HCT116 (cell line): ENCODE measurements around the gene AR. TPM values are rescaled to one million over a fixed set of nuclear protein-coding genes. Genes with fewer than 3 reads are reported as not detected.

Experiments
- ATAC-seq: fragments of 200-7000 bp; cut with Tn5 transposase; 2 replicates; pipeline ENCODE4 v1.9.1; 2020; ENCODE audit warnings: mild to moderate bottlenecking, moderate library complexity
- BruUV-seq: library from RNA; stranded (reverse); fragments of 400-500 nt; replicated peaks from 2 replicates; lab custom pipeline; 2021; lab: Mats Ljungman, UMichigan
- CTCF ChIA-PET: fragments of 300-600 bp; sonication (Branson Sonifier 250); formaldehyde crosslinking; loops from one replicate; lab custom pipeline; 2021; ENCODE audit warnings: antibody characterized with exemption; lab: Charles Lee
- POLR2A ChIA-PET: fragments of 300-600, 350-600 bp; sonication (Branson Sonifier 250); formaldehyde crosslinking; loops from one replicate; lab custom pipeline; 2021; ENCODE audit warnings: antibody characterized with exemption; lab: Charles Lee
- RAD21 ChIA-PET, 2 experiments: fragments of 300-600 bp; sonication (Branson Sonifier 250); formaldehyde crosslinking; loops; one replicate each; lab custom pipeline; 2023; ENCODE audit warnings: low total read pairs in 2 of 2; ENCODE audit not compliant: uncharacterized antibody in 2 of 2, unreplicated experiment in 2 of 2, low non-redundant PET in 1 of 2; lab: Charles Lee
- DNase-seq: peaks from one replicate; pipeline ENCODE4 v3.0.0-alpha.2; 2010; ENCODE audit warnings: low read depth, low spot score
- H2AFZ ChIP-seq: fragments of 200-600 bp; shearing (Covaris generic), sonication (generic); 2 replicates; pipeline ENCODE4 v1.6.1; 2017; ENCODE audit warnings: low read depth, mixed run types, mixed read lengths, antibody characterized with exemption, low read length; ENCODE audit not compliant: poor library complexity, severe bottlenecking
- H3K27ac ChIP-seq: 2 replicates; pipeline ENCODE4 v1.5.1; 2012; ENCODE audit warnings: low read depth, low read length
- H3K27me3 ChIP-seq: fragments of 200-600 bp; sonication (generic); 2 replicates; pipeline ENCODE4 v1.6.1; 2016; ENCODE audit warnings: mixed run types, low read length, mixed read lengths; ENCODE audit not compliant: insufficient read depth
- H3K36me3 ChIP-seq, 2 experiments: fragments of 200-500 bp in 1 of 2; fragments of 200-600 bp in 1 of 2; sonication (Bioruptor generic) in 1 of 2; sonication (generic) in 1 of 2; 2 replicates each; pipeline versions ENCODE4 v1.5.1 to v1.6.1; 2014 to 2016; ENCODE audit warnings: low read length in 2 of 2, inconsistent platforms in 1 of 2, mixed read lengths in 1 of 2, mixed run types in 1 of 2; ENCODE audit not compliant: insufficient read depth in 2 of 2, control insufficient read depth in 1 of 2
- H3K4me1 ChIP-seq, 2 experiments: fragments of 200-600 bp in 1 of 2; sonication (generic) in 1 of 2; 2 replicates each; pipeline versions ENCODE4 v1.5.1 to v1.6.1; 2012 to 2017; ENCODE audit warnings: low read length in 2 of 2, inconsistent platforms in 1 of 2, mild to moderate bottlenecking in 1 of 2, mixed read lengths in 1 of 2, mixed run types in 1 of 2, moderate library complexity in 1 of 2; ENCODE audit not compliant: insufficient read depth in 2 of 2, control insufficient read depth in 1 of 2
- H3K4me2 ChIP-seq: fragments of 200-600 bp; sonication (generic); 2 replicates; pipeline ENCODE4 v1.6.1; 2017; ENCODE audit warnings: mixed run types, low read length, mixed read lengths
- H3K4me3 ChIP-seq, 2 experiments: fragments of 200-600 bp in 1 of 2; sonication (generic) in 1 of 2; replicated peaks in 1 of 2; 2 replicates each; pipeline ENCODE4 v1.5.1; 2011 to 2016; ENCODE audit warnings: low read length in 2 of 2, control low read depth in 1 of 2, low read depth in 1 of 2, mild to moderate bottlenecking in 1 of 2, mixed read lengths in 1 of 2, mixed run types in 1 of 2
- H3K79me2 ChIP-seq: fragments of 200-600 bp; sonication (generic); 2 replicates; pipeline ENCODE4 v1.6.1; 2017; ENCODE audit warnings: mild to moderate bottlenecking, mixed run types, low read length, moderate library complexity, mixed read lengths; ENCODE audit not compliant: insufficient read depth
- H3K9ac ChIP-seq: fragments of 200-600 bp; sonication (generic); 2 replicates; pipeline ENCODE4 v1.6.1; 2016; ENCODE audit warnings: low read length, mixed read lengths
- H3K9me2 ChIP-seq: fragments of 200-600 bp; sonication (generic), shearing (Covaris generic); 2 replicates; pipeline ENCODE4 v1.6.1; 2017; ENCODE audit warnings: mixed run types, mild to moderate bottlenecking, moderate library complexity; ENCODE audit not compliant: insufficient read depth
- H3K9me3 ChIP-seq, 2 experiments: fragments of 200-500 bp in 1 of 2; fragments of 200-600 bp in 1 of 2; sonication (Bioruptor generic) in 1 of 2; sonication (generic) in 1 of 2; 2 replicates each; pipeline ENCODE4 v1.6.1; 2014 to 2017; ENCODE audit warnings: low read length in 2 of 2, mixed read lengths in 2 of 2, inconsistent platforms in 1 of 2, low read depth in 1 of 2, mild to moderate bottlenecking in 1 of 2, mixed run types in 1 of 2, moderate library complexity in 1 of 2; ENCODE audit not compliant: control insufficient read depth in 1 of 2, insufficient read depth in 1 of 2
- H4K20me1 ChIP-seq: fragments of 200-600 bp; sonication (generic), shearing (Covaris generic); 2 replicates; pipeline ENCODE4 v1.6.1; 2017; ENCODE audit warnings: mixed run types, mild to moderate bottlenecking, moderate library complexity; ENCODE audit not compliant: insufficient read depth
- EZH2 ChIP-seq: fragments of 200-600 bp; sonication (generic); IDR thresholded peaks from 2 replicates; pipeline ENCODE4 v1.6.1; 2017; ENCODE audit warnings: antibody characterized with exemption, mixed run types
- POLR2AphosphoS5 ChIP-seq: IDR thresholded peaks from 2 replicates; pipeline ENCODE4 v1.6.1; 2011; ENCODE audit warnings: mild to moderate bottlenecking, low read depth, low read length, moderate library complexity
- ZFX ChIP-seq: fragments of 450-650 bp; IDR thresholded peaks from 2 replicates; pipeline ENCODE4 v1.6.1; 2017
- ZNF274 ChIP-seq: fragments of 200-500 bp; sonication (Bioruptor generic); IDR thresholded peaks from 2 replicates; pipeline ENCODE4 v1.6.1; 2014; ENCODE audit warnings: mild to moderate bottlenecking, low read depth, low read length, inconsistent platforms
- intact Hi-C: fragments of 100-400 bp; cut with micrococcal nuclease; formaldehyde crosslinking; loops from 2 replicates; pipeline ENCODE4 v1.10.0; 2022
- total RNA-seq: library from RNA; stranded (reverse); gene quantifications from one replicate; pipeline ENCODE4 v1.2.1, GENCODE V29; 2021; ENCODE audit not compliant: unreplicated experiment
- TF ChIP-seq, protein P1 (sequence below): IDR thresholded peaks from 2 replicates; pipeline ENCODE4 v1.6.1; 2012; ENCODE audit warnings: low read depth
- TF ChIP-seq, protein P2 (sequence below): IDR thresholded peaks from 2 replicates; pipeline ENCODE4 v1.6.1; 2012

Gene AR
- total RNA-seq, 1 experiment from 2014 or later: 0.02 TPM

DNA sequence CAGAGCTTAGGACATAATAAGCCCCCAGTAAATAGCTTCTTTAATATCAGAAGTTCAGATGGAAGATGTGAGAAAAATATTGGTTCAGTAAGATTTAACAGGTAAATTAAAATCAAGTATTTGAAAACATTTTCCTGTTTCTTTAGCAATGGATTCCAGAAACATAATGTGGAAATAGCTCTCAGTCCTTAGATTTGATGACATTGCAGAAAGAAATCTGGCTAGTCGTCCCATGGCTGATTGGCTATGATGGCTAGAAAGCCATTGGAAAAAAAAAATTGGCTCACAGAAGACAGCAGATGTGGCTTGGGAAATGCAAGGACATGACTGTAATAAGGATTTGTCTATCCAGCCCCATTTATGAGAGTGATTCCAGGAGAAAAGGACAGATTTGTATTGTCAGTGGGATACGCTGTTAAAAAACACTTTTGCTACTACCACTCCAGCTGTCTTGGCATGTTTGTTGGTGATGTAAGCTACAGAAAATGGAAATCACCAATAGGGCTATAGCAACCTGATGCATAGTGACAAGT, 78.3 kb downstream of the AR start:
- no TSS peak for BruUV-seq
- Histone ChIP-seq H3K79me2 (no peaks in the 10 kb centered on the region), H3K9ac (no peak overlapping the region), H3K9me2 (no peaks in the 10 kb centered on the region), H3K9me3 (no peaks in the 10 kb centered on the region), H3K27me3 (no peaks in the 10 kb centered on the region), H3K27ac (no peak overlapping the region), H2AFZ (no peak overlapping the region), H3K4me2 (no peak overlapping the region), H3K4me1 (no peaks in the 10 kb centered on the region), H3K4me3 (no peak overlapping the region), H4K20me1 (no peaks in the 10 kb centered on the region), H3K36me3 (no peaks in the 10 kb centered on the region)
- intact Hi-C loops: no loop called here
- TF ChIP-seq ZNF274: no peak
- TF ChIP-seq, protein P1, sequence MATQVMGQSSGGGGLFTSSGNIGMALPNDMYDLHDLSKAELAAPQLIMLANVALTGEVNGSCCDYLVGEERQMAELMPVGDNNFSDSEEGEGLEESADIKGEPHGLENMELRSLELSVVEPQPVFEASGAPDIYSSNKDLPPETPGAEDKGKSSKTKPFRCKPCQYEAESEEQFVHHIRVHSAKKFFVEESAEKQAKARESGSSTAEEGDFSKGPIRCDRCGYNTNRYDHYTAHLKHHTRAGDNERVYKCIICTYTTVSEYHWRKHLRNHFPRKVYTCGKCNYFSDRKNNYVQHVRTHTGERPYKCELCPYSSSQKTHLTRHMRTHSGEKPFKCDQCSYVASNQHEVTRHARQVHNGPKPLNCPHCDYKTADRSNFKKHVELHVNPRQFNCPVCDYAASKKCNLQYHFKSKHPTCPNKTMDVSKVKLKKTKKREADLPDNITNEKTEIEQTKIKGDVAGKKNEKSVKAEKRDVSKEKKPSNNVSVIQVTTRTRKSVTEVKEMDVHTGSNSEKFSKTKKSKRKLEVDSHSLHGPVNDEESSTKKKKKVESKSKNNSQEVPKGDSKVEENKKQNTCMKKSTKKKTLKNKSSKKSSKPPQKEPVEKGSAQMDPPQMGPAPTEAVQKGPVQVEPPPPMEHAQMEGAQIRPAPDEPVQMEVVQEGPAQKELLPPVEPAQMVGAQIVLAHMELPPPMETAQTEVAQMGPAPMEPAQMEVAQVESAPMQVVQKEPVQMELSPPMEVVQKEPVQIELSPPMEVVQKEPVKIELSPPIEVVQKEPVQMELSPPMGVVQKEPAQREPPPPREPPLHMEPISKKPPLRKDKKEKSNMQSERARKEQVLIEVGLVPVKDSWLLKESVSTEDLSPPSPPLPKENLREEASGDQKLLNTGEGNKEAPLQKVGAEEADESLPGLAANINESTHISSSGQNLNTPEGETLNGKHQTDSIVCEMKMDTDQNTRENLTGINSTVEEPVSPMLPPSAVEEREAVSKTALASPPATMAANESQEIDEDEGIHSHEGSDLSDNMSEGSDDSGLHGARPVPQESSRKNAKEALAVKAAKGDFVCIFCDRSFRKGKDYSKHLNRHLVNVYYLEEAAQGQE: no peak
- TF ChIP-seq EZH2: no peak
- TF ChIP-seq, protein P2, sequence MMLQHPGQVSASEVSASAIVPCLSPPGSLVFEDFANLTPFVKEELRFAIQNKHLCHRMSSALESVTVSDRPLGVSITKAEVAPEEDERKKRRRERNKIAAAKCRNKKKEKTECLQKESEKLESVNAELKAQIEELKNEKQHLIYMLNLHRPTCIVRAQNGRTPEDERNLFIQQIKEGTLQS: no peak
- no peak for TF ChIP-seq POLR2AphosphoS5
- no peak for TF ChIP-seq ZFX
- CTCF ChIA-PET: no interaction called here
- DNase-seq: no peak
- POLR2A ChIA-PET: no interaction called here
- RAD21 ChIA-PET: no interaction called here
- no peak for ATAC-seq
